ENCODE data around the gene MFSD8.

Gene MFSD8

DNA sequence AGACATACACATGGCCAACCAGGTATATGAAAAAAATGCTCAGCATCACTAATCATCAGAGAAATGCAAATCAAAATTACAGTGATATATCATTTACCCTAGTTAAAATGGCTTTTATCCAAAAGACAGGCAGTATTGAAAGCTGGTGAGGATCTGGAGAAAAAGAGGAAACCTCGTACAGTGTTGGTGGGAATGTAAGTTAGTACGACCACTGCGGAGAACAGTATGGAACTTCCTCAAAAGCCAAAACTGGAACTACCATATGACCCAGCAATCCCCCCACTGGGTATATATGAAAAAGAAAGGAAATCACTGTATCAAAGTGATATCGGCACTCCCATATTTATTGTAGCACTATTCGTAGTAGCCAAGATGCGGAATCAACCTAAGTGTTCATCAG is 23.7 kb upstream of the MFSD8 start:
- Histone ChIP-seq H3K27ac (ENCODE audit: low read depth, low read length) (no peak overlapping the region), H3K4me2 (ENCODE audit: low read length) (no peak overlapping the region), H3K79me2 (ENCODE audit: control insufficient read depth, low read length) (no peaks in the 10 kb centered on the region), H3K9me3 (ENCODE audit: control insufficient read depth, insufficient read depth, low read length) (no peaks in the 10 kb centered on the region), H3K27me3 (ENCODE audit: control insufficient read depth, low read length) (no peaks in the 10 kb centered on the region), H3K4me3 (ENCODE audit: low read length) (no peak overlapping the region), H3K9me2 (replicated peaks; ENCODE audit: control insufficient read depth, low read length) (no peaks in the 10 kb centered on the region), H4K20me1 (ENCODE audit: control insufficient read depth, insufficient read depth, low read depth, low read length) (no peaks in the 10 kb centered on the region), H3F3A (ENCODE audit: control insufficient read depth, insufficient read depth) (no peaks in the 10 kb centered on the region), H3K36me3 (ENCODE audit: control insufficient read depth, low read length) (peaks cover 18% of the 10 kb centered on the region), H3K4me1 (ENCODE audit: control insufficient read depth, low read length) (peaks cover 8% of the 10 kb centered on the region)
- no peak for TF ChIP-seq EZH2phosphoT487 (IDR thresholded peaks at IDR 0.05; ENCODE audit: borderline replicate concordance, low read length)
- TF ChIP-seq, protein P1, sequence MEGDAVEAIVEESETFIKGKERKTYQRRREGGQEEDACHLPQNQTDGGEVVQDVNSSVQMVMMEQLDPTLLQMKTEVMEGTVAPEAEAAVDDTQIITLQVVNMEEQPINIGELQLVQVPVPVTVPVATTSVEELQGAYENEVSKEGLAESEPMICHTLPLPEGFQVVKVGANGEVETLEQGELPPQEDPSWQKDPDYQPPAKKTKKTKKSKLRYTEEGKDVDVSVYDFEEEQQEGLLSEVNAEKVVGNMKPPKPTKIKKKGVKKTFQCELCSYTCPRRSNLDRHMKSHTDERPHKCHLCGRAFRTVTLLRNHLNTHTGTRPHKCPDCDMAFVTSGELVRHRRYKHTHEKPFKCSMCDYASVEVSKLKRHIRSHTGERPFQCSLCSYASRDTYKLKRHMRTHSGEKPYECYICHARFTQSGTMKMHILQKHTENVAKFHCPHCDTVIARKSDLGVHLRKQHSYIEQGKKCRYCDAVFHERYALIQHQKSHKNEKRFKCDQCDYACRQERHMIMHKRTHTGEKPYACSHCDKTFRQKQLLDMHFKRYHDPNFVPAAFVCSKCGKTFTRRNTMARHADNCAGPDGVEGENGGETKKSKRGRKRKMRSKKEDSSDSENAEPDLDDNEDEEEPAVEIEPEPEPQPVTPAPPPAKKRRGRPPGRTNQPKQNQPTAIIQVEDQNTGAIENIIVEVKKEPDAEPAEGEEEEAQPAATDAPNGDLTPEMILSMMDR (IDR thresholded peaks at IDR 0.05; ENCODE audit: low read depth, low read length, poor library complexity, severe bottlenecking): no peak

DNA sequence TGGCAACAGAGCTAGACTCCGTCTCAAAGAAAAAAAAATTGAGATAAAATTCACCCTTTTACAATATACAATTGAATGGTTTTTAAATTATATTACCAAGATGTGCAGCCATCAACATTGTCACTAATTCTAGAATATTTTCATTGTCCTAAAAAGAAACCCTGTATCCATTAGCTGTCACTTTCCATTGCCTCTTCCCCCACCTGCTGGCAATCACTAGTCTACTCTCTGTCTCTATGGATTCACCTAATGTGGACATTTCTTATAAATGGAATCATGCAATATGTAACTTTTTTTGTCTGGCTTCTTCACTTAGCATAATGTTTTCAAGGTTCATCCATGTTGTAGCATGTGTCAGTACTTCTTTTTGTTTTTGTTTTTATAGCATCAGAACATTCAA is 21.0 kb upstream of the MFSD8 start:
- H3K36me3 ChIP-seq (ENCODE audit: control insufficient read depth, low read length): peaks cover 17% of the 10 kb centered on the region
- no peak overlapping the region for H3K27ac ChIP-seq (ENCODE audit: low read depth, low read length)
- no peaks in the 10 kb centered on the region for H3K4me1 ChIP-seq (ENCODE audit: control insufficient read depth, low read length)
- H3K9me2 ChIP-seq (replicated peaks; ENCODE audit: control insufficient read depth, low read length): no peaks in the 10 kb centered on the region
- no peak overlapping the region for H3K4me3 ChIP-seq (ENCODE audit: low read length)
- no peaks in the 10 kb centered on the region for H3K9me3 ChIP-seq (ENCODE audit: control insufficient read depth, insufficient read depth, low read length)
- H4K20me1 ChIP-seq (ENCODE audit: control insufficient read depth, insufficient read depth, low read depth, low read length): no peaks in the 10 kb centered on the region
- TF ChIP-seq, protein P1 (IDR thresholded peaks at IDR 0.05; ENCODE audit: low read depth, low read length, poor library complexity, severe bottlenecking): no peak
- H3F3A ChIP-seq (ENCODE audit: control insufficient read depth, insufficient read depth): no peaks in the 10 kb centered on the region
- H3K27me3 ChIP-seq (ENCODE audit: control insufficient read depth, low read length): no peaks in the 10 kb centered on the region
- no peaks in the 10 kb centered on the region for H3K79me2 ChIP-seq (ENCODE audit: control insufficient read depth, low read length)
- no peak overlapping the region for H3K4me2 ChIP-seq (ENCODE audit: low read length)

DNA sequence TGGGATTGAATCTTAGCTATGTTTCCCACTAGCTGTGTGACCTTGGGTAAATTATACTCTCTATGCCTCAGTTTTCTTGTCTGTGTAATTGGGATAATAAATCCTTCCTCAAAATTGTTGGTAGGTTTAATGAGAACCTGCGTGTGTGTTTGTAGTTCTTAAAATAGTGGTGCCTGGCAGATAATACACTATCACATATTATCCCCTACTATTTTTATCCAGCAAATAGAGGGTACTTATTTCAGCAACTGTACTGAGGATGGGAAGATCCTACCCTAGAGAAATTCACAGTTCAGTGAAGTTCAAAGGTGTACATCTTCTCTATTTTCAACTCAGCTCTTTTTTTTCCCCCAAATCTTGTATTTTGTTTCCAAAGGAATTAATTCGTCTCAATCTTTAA is 17.5 kb upstream of the MFSD8 start:
- H3K27ac ChIP-seq (ENCODE audit: low read depth, low read length): no peak overlapping the region
- H3K27me3 ChIP-seq (ENCODE audit: control insufficient read depth, low read length): no peaks in the 10 kb centered on the region
- no peaks in the 10 kb centered on the region for H3K79me2 ChIP-seq (ENCODE audit: control insufficient read depth, low read length)
- 0 out of 2 replicates have a peak, but pooled peaks cover 3% of the 10 kb centered on the region for H3K9me3 ChIP-seq (ENCODE audit: control insufficient read depth, insufficient read depth, low read length)
- H3K4me2 ChIP-seq (ENCODE audit: low read length): no peak overlapping the region
- TF ChIP-seq EZH2phosphoT487 (IDR thresholded peaks at IDR 0.05; ENCODE audit: borderline replicate concordance, low read length): no peak
- TF ChIP-seq, protein P1 (IDR thresholded peaks at IDR 0.05; ENCODE audit: low read depth, low read length, poor library complexity, severe bottlenecking): no peak
- H3K4me1 ChIP-seq (ENCODE audit: control insufficient read depth, low read length): no peaks in the 10 kb centered on the region
- H3K4me3 ChIP-seq (ENCODE audit: low read length): no peak overlapping the region
- H3F3A ChIP-seq (ENCODE audit: control insufficient read depth, insufficient read depth): no peaks in the 10 kb centered on the region
- H3K36me3 ChIP-seq (ENCODE audit: control insufficient read depth, low read length): peaks cover 12% of the 10 kb centered on the region
- no peaks in the 10 kb centered on the region for H3K9me2 ChIP-seq (replicated peaks; ENCODE audit: control insufficient read depth, low read length)
- no peaks in the 10 kb centered on the region for H4K20me1 ChIP-seq (ENCODE audit: control insufficient read depth, insufficient read depth, low read depth, low read length)

DNA sequence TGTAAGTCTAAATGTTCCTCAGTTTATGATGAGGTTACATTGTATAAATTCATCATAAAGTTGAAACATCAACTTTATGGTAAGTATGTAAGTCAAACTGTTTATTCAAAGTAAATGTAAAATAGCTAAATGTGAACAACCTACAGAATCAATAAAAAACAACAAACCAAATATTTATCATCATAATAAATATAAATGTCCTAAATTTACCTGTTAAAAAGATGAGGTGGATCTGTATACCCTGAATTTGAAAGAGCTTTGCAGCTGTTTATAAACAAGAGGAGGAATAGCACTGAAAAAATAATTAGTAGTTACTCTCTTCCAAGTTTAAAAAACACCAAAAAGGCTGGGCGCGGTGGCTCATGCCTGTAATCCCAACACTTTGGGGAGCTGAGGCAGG is 14.0 kb upstream of the MFSD8 start:
- Histone ChIP-seq H3K9me3 (ENCODE audit: control insufficient read depth, insufficient read depth, low read length) (0 out of 2 replicates have a peak, but pooled peaks cover 3% of the 10 kb centered on the region), H3K36me3 (ENCODE audit: control insufficient read depth, low read length) (peaks cover 12% of the 10 kb centered on the region), H3K4me2 (ENCODE audit: low read length) (no peak overlapping the region), H3K4me1 (ENCODE audit: control insufficient read depth, low read length) (no peaks in the 10 kb centered on the region), H3K27me3 (ENCODE audit: control insufficient read depth, low read length) (no peaks in the 10 kb centered on the region), H3K27ac (ENCODE audit: low read depth, low read length) (no peak overlapping the region), H4K20me1 (ENCODE audit: control insufficient read depth, insufficient read depth, low read depth, low read length) (no peaks in the 10 kb centered on the region), H3F3A (ENCODE audit: control insufficient read depth, insufficient read depth) (no peaks in the 10 kb centered on the region), H3K9me2 (replicated peaks; ENCODE audit: control insufficient read depth, low read length) (no peaks in the 10 kb centered on the region), H3K79me2 (ENCODE audit: control insufficient read depth, low read length) (peaks cover 11% of the 10 kb centered on the region), H3K4me3 (ENCODE audit: low read length) (no peak overlapping the region)
- no peak for TF ChIP-seq EZH2phosphoT487 (IDR thresholded peaks at IDR 0.05; ENCODE audit: borderline replicate concordance, low read length)
- TF ChIP-seq, protein P1 (IDR thresholded peaks at IDR 0.05; ENCODE audit: low read depth, low read length, poor library complexity, severe bottlenecking): no peak

Data from DOHH2 (cell line).